Activated CD4-positive, alpha-beta memory T cell treated with anti-CD3 and anti-CD28 coated beads for 36 hours (primary cell): Measurements from ENCODE around the gene CDKAL1. TPM values are rescaled to one million over a fixed set of nuclear protein-coding genes. Genes with fewer than 3 reads are reported as not detected.

Experiments
- CTCF ChIA-PET: fragments of 350-600 bp; sonication (Branson Sonifier 250); formaldehyde crosslinking; loops from one replicate; lab custom pipeline; 2021; ENCODE audit warnings: antibody characterized with exemption, inconsistent platforms; lab: Charles Lee
- POLR2A ChIA-PET: fragments of 350-600 bp; sonication (Branson Sonifier 250); formaldehyde crosslinking; loops from one replicate; lab custom pipeline; 2021; ENCODE audit warnings: antibody characterized with exemption; lab: Charles Lee
- DNase-seq: peaks from one replicate; pipeline ENCODE4 v3.0.0-alpha.2; 2020
- H3K27ac Mint-ChIP-seq: one replicate; pipeline ENCODE4 v1.8.0; 2021; ENCODE audit warnings: mixed read lengths
- H3K27me3 Mint-ChIP-seq: one replicate; pipeline ENCODE4 v1.8.0; 2021; ENCODE audit warnings: mixed read lengths
- H3K36me3 Mint-ChIP-seq: one replicate; pipeline ENCODE4 v1.8.0; 2021; ENCODE audit warnings: mixed read lengths
- H3K4me1 Mint-ChIP-seq: one replicate; pipeline ENCODE4 v1.8.0; 2021; ENCODE audit warnings: low read depth, mixed read lengths
- H3K4me3 Mint-ChIP-seq: one replicate; pipeline ENCODE4 v1.8.0; 2021; ENCODE audit warnings: mild to moderate bottlenecking, mixed read lengths
- H3K9me3 Mint-ChIP-seq: one replicate; pipeline ENCODE4 v1.8.0; 2021; ENCODE audit warnings: mixed read lengths
- intact Hi-C: fragments of 100-400 bp; cut with micrococcal nuclease; formaldehyde crosslinking; loops from one replicate; pipeline ENCODE4 v1.15.1; 2023
- total RNA-seq, 2 experiments: library from RNA; stranded (reverse); gene quantifications; one replicate each; pipeline ENCODE4 v1.2.3, GENCODE V29; 2021

Gene CDKAL1
- total RNA-seq, 2 experiments from 2014 or later, result 23.1 to 23.2 TPM

DNA sequence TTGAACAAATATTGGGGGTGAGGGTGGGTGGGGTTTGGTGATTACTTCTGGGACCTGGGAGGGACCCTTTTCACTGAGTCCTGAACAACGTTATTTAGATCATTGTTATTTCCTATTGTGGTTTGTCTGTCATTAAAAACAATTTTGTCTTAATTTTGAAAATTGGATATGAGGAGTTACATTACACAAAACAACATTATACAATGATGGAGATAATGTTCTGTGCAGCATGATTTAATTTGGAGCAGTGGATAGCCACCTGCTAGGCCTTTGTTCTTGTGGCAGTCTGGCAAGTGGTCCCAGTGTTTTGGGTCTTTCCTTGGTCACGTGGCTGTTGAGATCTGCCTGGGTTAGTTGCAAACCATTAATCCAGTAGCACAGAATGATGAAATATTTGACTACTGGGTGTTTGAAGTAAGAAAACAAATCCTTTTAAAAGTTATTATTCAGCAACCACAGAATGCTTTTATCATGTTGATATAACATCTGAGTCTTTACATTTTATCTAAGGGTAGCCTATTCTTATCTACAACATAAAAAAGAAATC, 172.8 kb downstream of the CDKAL1 start:
- Mint-ChIP-seq H3K4me1 (peaks cover 55% of the 10 kb centered on the region), H3K36me3 (no peaks in the 10 kb centered on the region), H3K9me3 (no peaks in the 10 kb centered on the region), H3K4me3 (no peak overlapping the region), H3K27ac (no peak overlapping the region), H3K27me3 (no peaks in the 10 kb centered on the region)
- ChIA-PET CTCF (no interaction called here), POLR2A (no interaction called here)
- DNase-seq, result no peak
- intact Hi-C loops, result loop anchor here (1.0 to 10.0 kb wide), 6 partner anchors 110 to 558 kb away; no protein-coding TSS in a partner anchor

GRCh38 chr6:20707870-20708269, 173.6 kb downstream of the CDKAL1 start:
- H3K27me3 Mint-ChIP-seq, result no peaks in the 10 kb centered on the region
- no peak overlapping the region for H3K27ac Mint-ChIP-seq
- DNase-seq, result no peak
- H3K4me3 Mint-ChIP-seq, result no peak overlapping the region
- intact Hi-C loops, result loop anchor here (5.0 to 10.0 kb wide), 5 partner anchors 111 to 557 kb away; no protein-coding TSS in a partner anchor
- POLR2A ChIA-PET, result interaction anchor here (0.6 kb wide), 1 partner anchor 198 kb away, joined by 4 read pairs; no protein-coding TSS in a partner anchor
- no peaks in the 10 kb centered on the region for H3K36me3 Mint-ChIP-seq
- no peaks in the 10 kb centered on the region for H3K9me3 Mint-ChIP-seq
- peaks cover 54% of the 10 kb centered on the region for H3K4me1 Mint-ChIP-seq
- CTCF ChIA-PET, result no interaction called here

DNA sequence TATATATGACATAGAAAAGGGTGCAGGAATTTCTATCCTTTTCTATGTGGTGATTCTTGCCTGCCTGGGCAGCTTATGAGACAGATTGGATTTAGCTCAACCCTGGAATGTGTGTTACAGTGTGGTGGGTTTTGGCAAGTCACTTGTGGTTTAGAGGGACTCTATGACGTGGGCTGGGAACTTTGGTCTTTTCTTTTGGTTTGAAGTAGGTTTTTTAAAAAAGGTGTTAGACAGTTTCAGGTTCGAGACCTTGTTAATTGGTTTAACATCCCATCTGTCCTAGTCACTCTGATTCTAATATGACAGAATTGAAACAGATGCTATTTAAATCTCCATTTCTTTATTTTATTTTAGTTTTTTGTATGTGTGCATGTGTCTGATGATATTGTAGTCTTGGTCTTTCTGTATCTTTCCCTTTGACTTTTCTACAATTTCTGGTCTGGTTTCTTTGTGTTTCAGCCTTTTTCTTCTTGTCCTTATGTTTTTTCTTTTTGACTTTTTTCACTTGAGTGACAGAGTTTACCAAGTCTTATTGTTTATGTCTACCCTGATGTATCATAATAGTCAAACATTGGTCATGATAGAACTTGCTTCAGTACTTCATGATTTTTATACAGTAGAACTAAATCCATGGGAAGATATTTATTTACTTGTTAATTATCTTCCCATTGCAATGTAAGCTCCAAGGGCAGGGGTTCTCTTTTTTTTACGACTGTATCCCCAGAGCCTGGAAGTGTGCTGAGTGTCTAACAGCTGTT, 174.3 kb downstream of the CDKAL1 start:
- no peaks in the 10 kb centered on the region for H3K9me3 Mint-ChIP-seq
- H3K4me1 Mint-ChIP-seq, result peaks cover 52% of the 10 kb centered on the region
- H3K27me3 Mint-ChIP-seq, result no peaks in the 10 kb centered on the region
- no peaks in the 10 kb centered on the region for H3K36me3 Mint-ChIP-seq
- ChIA-PET POLR2A (no interaction called here), CTCF (interaction anchor here (1.6 kb wide), 1 partner anchor 9 kb away, joined by 6 read pairs; no protein-coding TSS in a partner anchor)
- H3K27ac Mint-ChIP-seq, result no peak overlapping the region
- intact Hi-C loops, result loop anchor here (5.0 to 10.0 kb wide), 5 partner anchors 111 to 556 kb away; no protein-coding TSS in a partner anchor
- DNase-seq, result peak; percentile 41
- no peak overlapping the region for H3K4me3 Mint-ChIP-seq

- no peak for DNase-seq
- POLR2A ChIA-PET, result no interaction called here
- Mint-ChIP-seq H3K36me3 (no peaks in the 10 kb centered on the region), H3K4me1 (peaks cover 47% of the 10 kb centered on the region), H3K9me3 (no peaks in the 10 kb centered on the region), H3K4me3 (no peak overlapping the region), H3K27me3 (no peaks in the 10 kb centered on the region), H3K27ac (no peak overlapping the region)
- CTCF ChIA-PET, result interaction anchor here (1.6 kb wide), 1 partner anchor 9 kb away, joined by 6 read pairs; no protein-coding TSS in a partner anchor
- intact Hi-C loops, result loop anchor here (5.0 to 10.0 kb wide), 5 partner anchors 112 to 555 kb away; no protein-coding TSS in a partner anchor
Measured at GRCh38 chr6:20709451-20709850, 175.2 kb downstream of the CDKAL1 start.

- POLR2A ChIA-PET, result no interaction called here
- H3K9me3 Mint-ChIP-seq, result no peaks in the 10 kb centered on the region
- H3K4me3 Mint-ChIP-seq, result no peak overlapping the region
- CTCF ChIA-PET, result no interaction called here
- H3K36me3 Mint-ChIP-seq, result no peaks in the 10 kb centered on the region
- intact Hi-C loops, result no loop called here
- no peak for DNase-seq
- peaks cover 47% of the 10 kb centered on the region for H3K4me1 Mint-ChIP-seq
- H3K27me3 Mint-ChIP-seq, result no peaks in the 10 kb centered on the region
- H3K27ac Mint-ChIP-seq, result no peak overlapping the region
Measured at GRCh38 chr6:20710341-20710740, 176.1 kb downstream of the CDKAL1 start.

DNA sequence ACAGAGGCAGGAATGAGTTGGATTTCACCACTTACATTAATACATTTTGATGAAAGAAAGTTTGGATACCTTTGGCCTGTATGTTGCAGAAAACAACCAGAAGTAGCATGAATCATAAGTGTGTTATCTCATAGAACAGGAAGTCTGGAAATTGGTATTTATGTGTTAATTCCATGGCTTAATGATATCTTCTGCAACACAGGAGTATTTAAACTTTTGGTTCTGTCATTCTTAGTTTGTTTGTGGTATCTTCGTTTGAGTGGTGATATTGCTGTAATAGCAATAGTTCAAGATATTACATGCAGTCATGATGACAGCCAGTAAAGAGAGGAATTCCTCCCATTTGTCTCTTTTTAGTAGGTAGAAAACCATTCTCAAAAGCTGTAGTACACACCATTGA, 177.3 kb downstream of the CDKAL1 start:
- Mint-ChIP-seq H3K4me1 (peaks cover 35% of the 10 kb centered on the region), H3K4me3 (no peak overlapping the region), H3K27me3 (no peaks in the 10 kb centered on the region), H3K27ac (no peak overlapping the region), H3K9me3 (no peaks in the 10 kb centered on the region), H3K36me3 (no peaks in the 10 kb centered on the region)
- DNase-seq, result no peak
- CTCF ChIA-PET, result no interaction called here
- intact Hi-C loops, result no loop called here
- POLR2A ChIA-PET, result no interaction called here

DNA sequence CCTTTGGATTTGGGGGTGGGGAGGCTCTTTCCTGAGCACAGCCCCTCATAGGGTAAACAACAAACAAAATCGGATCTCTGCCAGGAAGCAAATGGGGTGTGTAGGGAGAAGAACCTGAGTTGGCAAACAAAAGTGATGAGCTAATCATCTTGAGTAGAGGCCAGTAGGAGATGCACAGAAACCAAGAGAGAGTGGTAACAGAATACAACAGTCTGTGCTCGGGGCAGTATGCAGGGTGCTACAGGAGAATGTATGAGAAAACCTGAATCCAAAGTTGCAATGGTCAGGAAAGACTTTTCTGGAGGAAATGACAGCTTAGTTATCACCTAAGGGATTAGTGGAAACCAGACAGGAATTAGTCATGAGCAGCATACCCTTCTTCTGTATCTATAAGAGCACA, 177.8 kb downstream of the CDKAL1 start:
- Mint-ChIP-seq H3K27me3 (no peaks in the 10 kb centered on the region), H3K9me3 (no peaks in the 10 kb centered on the region), H3K36me3 (no peaks in the 10 kb centered on the region), H3K4me3 (no peak overlapping the region), H3K27ac (no peak overlapping the region), H3K4me1 (peaks cover 31% of the 10 kb centered on the region)
- no peak for DNase-seq
- intact Hi-C loops, result no loop called here
- ChIA-PET POLR2A (no interaction called here), CTCF (no interaction called here)

DNA sequence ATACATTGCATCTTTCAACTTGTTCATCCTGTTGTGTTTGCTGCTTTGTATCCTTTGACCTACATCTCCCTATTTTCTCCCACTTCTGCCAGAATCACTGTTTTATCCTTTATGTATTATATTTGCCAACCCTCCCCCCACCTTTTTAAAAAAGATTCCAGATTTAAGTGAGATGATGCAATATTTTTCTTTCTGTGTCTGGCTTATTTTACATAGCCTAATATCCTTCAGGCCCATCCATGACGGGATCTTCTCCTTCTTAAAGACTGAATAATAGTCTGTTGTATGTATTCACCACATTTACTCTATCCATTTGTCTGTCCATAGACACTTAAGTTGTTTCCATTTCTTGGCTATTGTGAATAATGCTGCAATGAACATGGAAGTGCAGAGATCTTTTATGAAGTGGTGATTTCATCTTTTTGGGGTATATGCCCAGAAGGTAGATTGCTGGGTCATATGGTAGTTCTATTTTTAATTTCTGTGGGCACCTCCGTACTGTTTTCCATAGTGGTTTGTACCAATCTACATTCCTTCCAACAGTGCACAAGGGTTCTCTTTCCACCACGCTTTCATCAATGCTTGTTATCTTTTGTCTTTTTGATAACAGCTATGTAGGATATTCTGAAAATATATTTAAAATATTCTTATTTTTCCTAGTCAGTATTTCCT, 181.0 kb downstream of the CDKAL1 start:
- ChIA-PET CTCF (no interaction called here), POLR2A (no interaction called here)
- intact Hi-C loops, result no loop called here
- Mint-ChIP-seq H3K36me3 (peaks cover under 1% of the 10 kb centered on the region), H3K9me3 (no peaks in the 10 kb centered on the region), H3K4me3 (no peak overlapping the region), H3K27ac (no peak overlapping the region), H3K27me3 (no peaks in the 10 kb centered on the region), H3K4me1 (peaks cover 29% of the 10 kb centered on the region)
- DNase-seq, result no peak

DNA sequence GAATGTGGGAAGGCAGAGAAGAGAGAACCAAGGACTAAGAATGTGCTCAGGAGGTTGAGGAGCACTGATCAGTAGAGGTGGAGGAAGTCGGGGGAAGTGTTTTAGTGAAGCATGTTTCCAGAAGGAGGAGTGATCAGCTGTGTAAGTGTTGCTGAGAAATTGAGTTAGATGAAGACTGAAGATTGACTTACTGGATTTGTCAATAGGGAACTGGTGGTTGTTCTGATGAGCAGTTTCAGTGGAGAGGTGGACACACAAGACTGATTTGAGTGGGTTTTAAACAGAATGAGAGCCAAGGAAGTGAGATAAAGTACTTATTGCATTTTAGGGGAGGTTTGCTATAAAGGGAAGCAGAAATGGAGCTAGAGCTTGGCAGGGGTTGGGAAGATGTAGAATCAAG, 182.6 kb downstream of the CDKAL1 start:
- DNase-seq, result no peak
- no peak overlapping the region for H3K4me3 Mint-ChIP-seq
- peaks cover 22% of the 10 kb centered on the region for H3K4me1 Mint-ChIP-seq
- H3K9me3 Mint-ChIP-seq, result no peaks in the 10 kb centered on the region
- no peaks in the 10 kb centered on the region for H3K27me3 Mint-ChIP-seq
- peaks cover 3% of the 10 kb centered on the region for H3K36me3 Mint-ChIP-seq
- CTCF ChIA-PET, result no interaction called here
- POLR2A ChIA-PET, result no interaction called here
- intact Hi-C loops, result no loop called here
- no peak overlapping the region for H3K27ac Mint-ChIP-seq

- DNase-seq, result no peak
- CTCF ChIA-PET, result interaction anchor here (1.4 kb wide), 1 partner anchor 8 kb away, joined by 6 read pairs; no protein-coding TSS in a partner anchor
- Mint-ChIP-seq H3K27ac (no peak overlapping the region), H3K27me3 (no peaks in the 10 kb centered on the region), H3K4me1 (peaks cover 25% of the 10 kb centered on the region), H3K4me3 (no peak overlapping the region), H3K36me3 (peaks cover 9% of the 10 kb centered on the region), H3K9me3 (no peaks in the 10 kb centered on the region)
- intact Hi-C loops, result no loop called here
- POLR2A ChIA-PET, result no interaction called here
Measured at GRCh38 chr6:20717743-20718142, 183.5 kb downstream of the CDKAL1 start.

- no peaks in the 10 kb centered on the region for H3K9me3 Mint-ChIP-seq
- intact Hi-C loops, result no loop called here
- no peaks in the 10 kb centered on the region for H3K27me3 Mint-ChIP-seq
- H3K27ac Mint-ChIP-seq, result no peak overlapping the region
- DNase-seq, result no peak
- H3K4me3 Mint-ChIP-seq, result no peak overlapping the region
- ChIA-PET POLR2A (no interaction called here), CTCF (interaction anchor here (1.1 to 1.4 kb wide), 2 partner anchors 10 to 14 kb away, joined by 3 to 6 read pairs; no protein-coding TSS in a partner anchor)
- peaks cover 26% of the 10 kb centered on the region for H3K4me1 Mint-ChIP-seq
- peaks cover 14% of the 10 kb centered on the region for H3K36me3 Mint-ChIP-seq
Measured at GRCh38 chr6:20718705-20719653, 184.7 kb downstream of the CDKAL1 start.
